HepG2 (cell line): ENCODE measurements around the gene CDH11. TPM values are rescaled to one million over a fixed set of nuclear protein-coding genes. Genes with fewer than 3 reads are reported as not detected.

ENCODE experiments used
- ATAC-seq: fragments of 200-7000 bp; cut with Tn5 transposase; 3 replicates; pipeline ENCODE4 v1.9.1; 2020; ENCODE audit warnings: mild to moderate bottlenecking, moderate library complexity
- BruUV-seq: library from RNA; stranded (reverse); fragments of 400-500 nt; replicated peaks from 2 replicates; lab custom pipeline; 2021; lab: Mats Ljungman, UMichigan
- CTCF ChIA-PET: fragments of 300-600 bp; formaldehyde crosslinking; extraction: SDS; loops from one replicate; lab custom pipeline; 2021; ENCODE audit warnings: low total read pairs, inconsistent platforms, low intra/inter-chr PET ratio; lab: Yijun Ruan, JAX
- POLR2A ChIA-PET: fragments of 350-600 bp; sonication (Branson Sonifier 250); formaldehyde crosslinking; loops from one replicate; lab custom pipeline; 2020; ENCODE audit warnings: antibody characterized with exemption, inconsistent platforms; lab: Yijun Ruan, JAX
- DNase-seq: peaks from one replicate; pipeline ENCODE4 v3.0.0-alpha.2; 2015; ENCODE audit warnings: low spot score
- FAIRE-seq: peaks from 3 replicates; lab custom pipeline; 2011; peaks lifted over from hg19 to GRCh38; lab: Jason Lieb, UNC
- H2AFZ ChIP-seq: one replicate; pipeline ENCODE4 v1.6.1; 2011; ENCODE audit warnings: low read length, inconsistent platforms
- H3K27ac ChIP-seq: fragments of 300-600 bp; 3 replicates; pipeline ENCODE4 v1.8.0; 2011; ENCODE audit warnings: mixed run types, mild to moderate bottlenecking, mixed read lengths, low read length, inconsistent platforms; ENCODE audit not compliant: insufficient read depth; ENCODE audit errors: extremely low read length
- H3K27me3 ChIP-seq, 2 experiments: fragments of 200-600 bp in 1 of 2; 2 replicates in 1 of 2; 3 replicates in 1 of 2; pipeline versions ENCODE4 v1.6.0 to v1.8.0; 2011; ENCODE audit warnings: low read length in 2 of 2, mild to moderate bottlenecking in 2 of 2, moderate library complexity in 2 of 2, inconsistent platforms in 1 of 2; ENCODE audit not compliant: insufficient read depth in 2 of 2, control insufficient read depth in 1 of 2
- H3K36me3 ChIP-seq, 2 experiments: fragments of 200-600 bp in 1 of 2; replicated peaks in 1 of 2; 2 replicates in 1 of 2; 3 replicates in 1 of 2; pipeline versions ENCODE4 v1.5.1 to v1.8.0; 2011; ENCODE audit warnings: low read length in 2 of 2, inconsistent platforms in 1 of 2; ENCODE audit not compliant: insufficient read depth in 2 of 2, control insufficient read depth in 1 of 2
- H3K4me1 ChIP-seq: 2 replicates; pipeline ENCODE4 v1.5.1; 2012; ENCODE audit warnings: low read length, inconsistent platforms; ENCODE audit not compliant: insufficient read depth
- H3K4me2 ChIP-seq: 2 replicates; pipeline ENCODE4 v1.6.0; 2011; ENCODE audit warnings: low read depth, low read length, inconsistent platforms
- H3K4me3 ChIP-seq, 3 experiments: fragments of 200-600 bp in 1 of 3; sonication (generic), shearing (Covaris generic) in 1 of 3; replicated peaks in 1 of 3; 2 replicates each; pipeline ENCODE4 v1.5.1; 2011 to 2016; ENCODE audit warnings: low read length in 3 of 3, inconsistent platforms in 2 of 3, low read depth in 2 of 3, mild to moderate bottlenecking in 2 of 3, control low read depth in 1 of 3, mixed read lengths in 1 of 3; ENCODE audit not compliant: insufficient read depth in 1 of 3
- H3K79me2 ChIP-seq: one replicate; pipeline ENCODE4 v1.6.1; 2011; ENCODE audit warnings: low read length, inconsistent platforms; ENCODE audit not compliant: insufficient read depth
- H3K9ac ChIP-seq: 2 replicates; pipeline ENCODE4 v1.6.0; 2011; ENCODE audit warnings: mild to moderate bottlenecking, low read depth, low read length, inconsistent platforms; ENCODE audit not compliant: insufficient read depth
- H3K9me3 ChIP-seq: 2 replicates; pipeline ENCODE4 v1.5.1; 2012; ENCODE audit warnings: mild to moderate bottlenecking, low read length
- H4K20me1 ChIP-seq: 2 replicates; pipeline ENCODE4 v1.6.0; 2011; ENCODE audit warnings: inconsistent platforms, mild to moderate bottlenecking, low read length, moderate library complexity; ENCODE audit not compliant: insufficient read depth
- ARID2 ChIP-seq: sonication (generic); formaldehyde crosslinking; IDR thresholded peaks from 2 replicates; pipeline ENCODE4 v1.8.1; 2022; ENCODE audit warnings: mild to moderate bottlenecking, missing genetic modification reagents, borderline replicate concordance
- BATF2 ChIP-seq: sonication (generic); formaldehyde crosslinking; IDR thresholded peaks from 2 replicates; pipeline ENCODE4 v1.8.0; 2022; ENCODE audit warnings: mild to moderate bottlenecking, missing genetic modification reagents, moderate library complexity
- HINFP ChIP-seq: sonication (generic); formaldehyde crosslinking; IDR thresholded peaks from 2 replicates; pipeline ENCODE4 v1.4.0; 2020; ENCODE audit warnings: low read depth, mild to moderate bottlenecking, missing genetic modification reagents
- RAD51 ChIP-seq: fragments of 450-650 bp; IDR thresholded peaks from 2 replicates; pipeline ENCODE4 v1.6.1; 2016; ENCODE audit warnings: borderline replicate concordance
- THAP11 ChIP-seq: IDR thresholded peaks from 2 replicates; pipeline ENCODE4 v1.6.1; 2016; ENCODE audit warnings: missing biosample characterization, missing genetic modification reagents
- ZBTB38 ChIP-seq: sonication (generic); formaldehyde crosslinking; IDR thresholded peaks from 2 replicates; pipeline ENCODE4 v1.5.1; 2020; ENCODE audit warnings: mild to moderate bottlenecking, missing genetic modification reagents
- ZBTB46 ChIP-seq: sonication (generic); formaldehyde crosslinking; IDR thresholded peaks from 2 replicates; pipeline ENCODE4 v1.4.0; 2020; ENCODE audit warnings: mild to moderate bottlenecking, missing genetic modification reagents, borderline replicate concordance
- ZNF572 ChIP-seq: sonication (generic); formaldehyde crosslinking; IDR thresholded peaks from 2 replicates; pipeline ENCODE4 v1.5.1; 2020; ENCODE audit warnings: mild to moderate bottlenecking, missing genetic modification reagents
- WGBS: methylation state at CpG from one replicate; pipeline ENCODE4 v1.1.6; 2017; ENCODE audit warnings: low lambda C conversion rate; 5-methylcytosine and 5-hydroxymethylcytosine counted together
- in situ Hi-C: cut with HindIII; loops from 2 replicates; pipeline ENCODE4 v1.10.0; 2017; ENCODE audit warnings: low pct_unique_long_range_greater_than_20kb; ENCODE audit not compliant: extremely low pct_ligation_motif_present
- intact Hi-C: fragments of 100-400 bp; cut with micrococcal nuclease; formaldehyde crosslinking; loops from one replicate; pipeline ENCODE4 v1.10.0; 2022; ENCODE audit not compliant: unreplicated experiment
- polyA plus RNA-seq, 8 experiments: library from polyadenylated mRNA; depleted of rRNA in 3 of 8; stranded (reverse) in 7 of 8; unstranded in 1 of 8; fragments of >200 nt; fragmentation: Illumina TruSeq in 4 of 8; extraction: Trizol in 4 of 8; gene quantifications; 2 replicates each; pipeline versions ENCODE4 v1.2.1 to v1.2.3, GENCODE V29; 2011 to 2016; ENCODE audit warnings: low read depth in 4 of 8, missing spikeins in 1 of 8, mixed read lengths in 1 of 8; ENCODE audit not compliant: insufficient read depth in 1 of 8
- total RNA-seq, 5 experiments: library from RNA; depleted of rRNA; stranded (reverse); fragments of >200 nt; fragmentation: Illumina TruSeq; extraction: Trizol; gene quantifications; 2 replicates each; pipeline ENCODE4 v1.2.3, GENCODE V29; 2016; ENCODE audit warnings: low read depth in 1 of 5

Gene CDH11
- total and polyA plus RNA-seq, 2 of the 13 experiments (the other 11 are each of a cell fraction or from before 2014, with no cell fraction given) = not detected

DNA sequence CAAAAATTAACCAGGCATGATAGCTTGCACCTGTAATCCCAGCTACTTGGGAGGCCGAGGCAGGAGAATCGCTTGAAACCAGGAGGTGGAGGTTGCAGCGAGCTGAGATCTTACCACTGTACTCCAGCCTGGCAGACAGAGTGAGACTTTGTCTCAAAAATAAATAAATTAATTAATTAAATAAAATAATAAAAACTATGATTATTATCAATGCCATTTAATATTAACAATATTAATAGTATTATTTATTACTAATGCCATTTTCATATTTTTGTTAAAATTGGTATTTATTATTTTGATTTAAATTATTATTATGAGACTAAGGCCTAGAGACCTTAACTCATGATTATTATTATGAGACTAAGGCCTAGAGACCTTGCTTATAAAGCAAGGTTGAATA, 121.2 kb downstream of the CDH11 start (continued):
- TF ChIP-seq HINFP = no peak

GRCh38 chr16:64997751-64998150, 124.1 kb downstream of the CDH11 start:
- POLR2A ChIA-PET = no interaction called here
- WGBS = 8% methylated on average over 2 of the region's 2 CpGs
- H3K79me2 ChIP-seq = no peaks in the 10 kb centered on the region

More at GRCh38 chr16:64997751-64998150, 124.1 kb downstream of the CDH11 start:
- DNase-seq = no peak
- Histone ChIP-seq H3K4me1 (no peaks in the 10 kb centered on the region), H3K36me3 (no peaks in the 10 kb centered on the region), H4K20me1 (no peaks in the 10 kb centered on the region), H2AFZ (no peak overlapping the region), H3K27ac (no peak overlapping the region), H3K9ac (no peak overlapping the region)
- intact Hi-C loops = no loop called here
- BruUV-seq = no TSS peak
- TF ChIP-seq BATF2 = no peak
- no peak for TF ChIP-seq ZBTB46 (CRISPR knock-in tag)
- TF ChIP-seq THAP11 (CRISPR knock-in tag) = no peak
- TF ChIP-seq ZBTB38 (CRISPR knock-in tag) = no peak
- TF ChIP-seq RAD51 = no peak
- no peak for TF ChIP-seq ARID2 (CRISPR knock-in tag)
- TF ChIP-seq ZNF572 = no peak
- TF ChIP-seq, all 625 proteins: peak for 0
- Histone ChIP-seq H3K4me3 (no peak overlapping the region), H3K27me3 (no peaks in the 10 kb centered on the region), H3K9me3 (peaks cover 23% of the 10 kb centered on the region), H3K4me2 (no peak overlapping the region)
- in situ Hi-C loops = no loop called here
- CTCF ChIA-PET = no interaction called here
- ATAC-seq = no peak
- FAIRE-seq = no peak
